Right atrium auricular region (tissue), 2 donors: Measurements from ENCODE around the gene COL28A1. TPM values are rescaled to one million over a fixed set of nuclear protein-coding genes. Genes with fewer than 3 reads are reported as not detected.

ENCODE experiments used
- DNase-seq: peaks from one replicate; pipeline ENCODE4 v3.0.0-alpha.2; 2019; ENCODE audit warnings: low spot score
- H3K27ac ChIP-seq, 2 donors: fragments of 200-600 bp; sonication (generic); 1 replicate in 1 of 2; 2 replicates in 1 of 2; pipeline ENCODE4 v1.5.1; 2016 to 2019
- H3K27me3 ChIP-seq, 2 donors: fragments of 200-600 bp; sonication (generic); one replicate each; pipeline versions ENCODE4 v1.5.1 to v1.6.0; 2017 to 2019
- H3K36me3 ChIP-seq: fragments of 200-600 bp; sonication (generic); one replicate; pipeline ENCODE4 v1.5.1; 2016
- H3K4me1 ChIP-seq, 2 donors: fragments of 200-600 bp; sonication (generic); one replicate each; pipeline versions ENCODE4 v1.5.1 to v1.6.0; 2017 to 2019
- H3K4me3 ChIP-seq, 2 donors: fragments of 200-600 bp; sonication (generic); 1 replicate in 1 of 2; 2 replicates in 1 of 2; pipeline ENCODE4 v1.5.1; 2017 to 2019; ENCODE audit warnings: mild to moderate bottlenecking in 1 of 2, moderate library complexity in 1 of 2
- H3K9me3 ChIP-seq, 2 donors: fragments of 200-600 bp; sonication (generic); one replicate each; pipeline ENCODE4 v1.5.1; 2019
- total RNA-seq, 2 donors: library from RNA; depleted of rRNA; stranded (reverse); fragments of >200 nt; gene quantifications; one replicate each; pipeline ENCODE4 v1.1.0, GENCODE V29; 2016
- TF ChIP-seq, protein P1 (sequence below), 2 donors: fragments of 200-600 bp; sonication (generic); IDR thresholded peaks; one replicate each; pipeline ENCODE4 v1.5.1; 2019; ENCODE audit warnings: antibody characterized with exemption in 2 of 2

The COL28A1 gene
- total RNA-seq, 2 donors from 2014 or later, result 1.5 to 2.3 TPM

DNA sequence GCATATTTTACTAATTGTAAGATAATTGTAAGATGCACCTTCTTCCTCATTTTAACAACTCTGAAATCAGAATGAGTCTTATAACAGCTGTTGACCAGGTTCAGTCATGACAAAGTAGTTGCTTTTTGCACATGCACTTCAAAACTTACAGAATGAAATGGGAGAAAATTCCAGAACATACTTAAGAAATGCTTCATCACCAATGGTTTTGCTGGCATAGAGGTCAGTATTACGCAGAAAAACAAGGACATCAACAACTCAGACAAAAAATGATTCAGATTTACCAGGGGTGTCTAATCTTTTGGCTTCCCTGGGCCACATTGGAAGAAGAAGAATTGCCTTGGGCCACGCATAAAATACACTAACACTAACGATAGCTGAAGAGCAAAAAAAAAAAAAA is 13.3 kb downstream of the COL28A1 start:
- no peak overlapping the region for H3K4me3 ChIP-seq
- no peaks in the 10 kb centered on the region for H3K36me3 ChIP-seq

GRCh38 chr7:7521259-7521658 is 14.4 kb downstream of the COL28A1 start:
- H3K27me3 ChIP-seq, result no peaks in the 10 kb centered on the region
- TF ChIP-seq, protein P1, sequence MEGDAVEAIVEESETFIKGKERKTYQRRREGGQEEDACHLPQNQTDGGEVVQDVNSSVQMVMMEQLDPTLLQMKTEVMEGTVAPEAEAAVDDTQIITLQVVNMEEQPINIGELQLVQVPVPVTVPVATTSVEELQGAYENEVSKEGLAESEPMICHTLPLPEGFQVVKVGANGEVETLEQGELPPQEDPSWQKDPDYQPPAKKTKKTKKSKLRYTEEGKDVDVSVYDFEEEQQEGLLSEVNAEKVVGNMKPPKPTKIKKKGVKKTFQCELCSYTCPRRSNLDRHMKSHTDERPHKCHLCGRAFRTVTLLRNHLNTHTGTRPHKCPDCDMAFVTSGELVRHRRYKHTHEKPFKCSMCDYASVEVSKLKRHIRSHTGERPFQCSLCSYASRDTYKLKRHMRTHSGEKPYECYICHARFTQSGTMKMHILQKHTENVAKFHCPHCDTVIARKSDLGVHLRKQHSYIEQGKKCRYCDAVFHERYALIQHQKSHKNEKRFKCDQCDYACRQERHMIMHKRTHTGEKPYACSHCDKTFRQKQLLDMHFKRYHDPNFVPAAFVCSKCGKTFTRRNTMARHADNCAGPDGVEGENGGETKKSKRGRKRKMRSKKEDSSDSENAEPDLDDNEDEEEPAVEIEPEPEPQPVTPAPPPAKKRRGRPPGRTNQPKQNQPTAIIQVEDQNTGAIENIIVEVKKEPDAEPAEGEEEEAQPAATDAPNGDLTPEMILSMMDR (IDR thresholded peaks at IDR 0.05), result no peak
- no peak overlapping the region for H3K27ac ChIP-seq
- H3K36me3 ChIP-seq, result no peaks in the 10 kb centered on the region
- no peaks in the 10 kb centered on the region for H3K9me3 ChIP-seq
- no peak overlapping the region for H3K4me3 ChIP-seq
- no peak for DNase-seq
- no peaks in the 10 kb centered on the region for H3K4me1 ChIP-seq

More for the DNA sequence above, 13.3 kb downstream of the COL28A1 start:
- TF ChIP-seq, protein P1 (IDR thresholded peaks at IDR 0.05), result no peak
- Histone ChIP-seq H3K9me3 (no peaks in the 10 kb centered on the region), H3K27ac (no peak overlapping the region), H3K27me3 (no peaks in the 10 kb centered on the region), H3K4me1 (no peaks in the 10 kb centered on the region)
- no peak for DNase-seq

DNA sequence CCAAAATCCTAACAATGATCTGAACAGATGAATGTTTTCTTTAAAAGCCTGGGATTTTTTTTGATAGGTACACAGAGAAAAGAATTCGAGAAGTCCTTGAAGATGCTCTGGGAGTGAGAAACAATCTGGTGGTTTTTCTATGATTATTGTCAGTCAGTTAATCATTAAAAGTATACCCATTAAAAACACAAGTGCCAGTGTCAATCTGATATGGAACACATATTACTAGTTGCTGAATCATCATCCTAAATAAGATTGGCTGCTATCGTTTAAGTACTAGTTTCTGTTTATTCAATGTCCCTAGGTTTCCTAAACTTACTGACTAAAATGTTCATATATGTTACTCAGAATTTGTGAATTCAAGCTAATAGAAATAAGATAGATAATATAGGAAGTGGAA is 16.1 kb downstream of the COL28A1 start:
- Histone ChIP-seq H3K27me3 (no peaks in the 10 kb centered on the region), H3K4me1 (no peaks in the 10 kb centered on the region), H3K27ac (no peak overlapping the region), H3K36me3 (no peaks in the 10 kb centered on the region), H3K9me3 (no peaks in the 10 kb centered on the region), H3K4me3 (no peak overlapping the region)
- TF ChIP-seq, protein P1 (IDR thresholded peaks at IDR 0.05), result no peak
- no peak for DNase-seq

DNA sequence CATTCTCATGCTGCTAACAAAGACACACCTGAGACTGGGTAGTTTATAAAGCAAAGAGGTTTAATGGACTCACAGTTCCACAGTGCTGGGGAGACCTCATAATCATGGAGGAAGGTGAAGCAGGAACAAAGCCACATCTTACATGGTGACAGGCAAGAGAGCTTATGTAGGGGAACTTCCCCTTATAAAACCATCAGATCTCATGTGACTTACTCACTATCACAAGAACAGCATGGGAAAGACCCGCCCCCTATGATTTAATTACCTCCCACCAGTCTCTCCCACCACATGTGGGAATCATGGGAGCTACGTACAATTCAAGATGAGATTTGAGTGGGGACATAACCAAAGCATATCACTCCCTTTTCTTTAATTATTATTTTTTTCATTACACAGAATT is 16.6 kb downstream of the COL28A1 start:
- H3K9me3 ChIP-seq, result no peaks in the 10 kb centered on the region
- H3K27ac ChIP-seq, result no peak overlapping the region
- no peaks in the 10 kb centered on the region for H3K4me1 ChIP-seq
- DNase-seq, result no peak
- H3K4me3 ChIP-seq, result no peak overlapping the region
- H3K36me3 ChIP-seq, result no peaks in the 10 kb centered on the region
- TF ChIP-seq, protein P1 (IDR thresholded peaks at IDR 0.05), result no peak
- H3K27me3 ChIP-seq, result no peaks in the 10 kb centered on the region

GRCh38 chr7:7517754-7518153 is 17.9 kb downstream of the COL28A1 start:
- H3K9me3 ChIP-seq, result no peaks in the 10 kb centered on the region

DNA sequence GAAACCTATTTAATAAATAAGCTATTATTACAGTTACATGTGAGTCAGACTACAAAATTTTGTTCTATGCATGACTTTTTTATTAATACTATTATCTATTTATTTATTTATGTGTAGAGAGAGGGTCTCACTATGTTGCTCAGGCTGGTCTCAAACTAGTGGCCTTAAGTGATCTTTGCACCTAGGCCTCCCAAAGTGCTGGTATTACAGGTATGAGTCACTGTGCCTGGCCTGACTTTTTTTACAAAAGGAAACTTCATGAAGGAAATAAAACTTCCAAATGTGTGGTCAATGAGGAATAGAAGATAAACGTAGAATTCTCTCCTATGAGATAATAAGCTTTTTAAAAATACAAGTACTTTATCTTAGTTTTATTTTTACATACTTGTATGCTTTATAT is 19.0 kb downstream of the COL28A1 start:
- no peaks in the 10 kb centered on the region for H3K27me3 ChIP-seq
- TF ChIP-seq, protein P1 (IDR thresholded peaks at IDR 0.05), result no peak
- H3K9me3 ChIP-seq, result no peaks in the 10 kb centered on the region
- H3K27ac ChIP-seq, result no peak overlapping the region
- H3K4me3 ChIP-seq, result no peak overlapping the region
- no peak for DNase-seq
- no peaks in the 10 kb centered on the region for H3K36me3 ChIP-seq
- H3K4me1 ChIP-seq, result no peaks in the 10 kb centered on the region

More at GRCh38 chr7:7517754-7518153, 17.9 kb downstream of the COL28A1 start:
- Histone ChIP-seq H3K4me3 (no peak overlapping the region), H3K4me1 (no peaks in the 10 kb centered on the region), H3K27me3 (no peaks in the 10 kb centered on the region), H3K27ac (no peak overlapping the region), H3K36me3 (no peaks in the 10 kb centered on the region)
- DNase-seq, result no peak
- TF ChIP-seq, protein P1 (IDR thresholded peaks at IDR 0.05), result no peak
